Liver (tissue), 9 donors: Measurements from ENCODE around the gene CABP4. TPM values are rescaled to one million over a fixed set of nuclear protein-coding genes. Genes with fewer than 3 reads are reported as not detected.

ENCODE experiments used
- DNase-seq: peaks from one replicate; pipeline ENCODE4 v3.0.0-alpha.2; 2017; ENCODE audit warnings: low spot score
- H3K27ac ChIP-seq, 2 donors: one replicate each; pipeline ENCODE4 v1.7.0; 2013; ENCODE audit warnings: inconsistent platforms in 2 of 2, low read length in 2 of 2, control low read depth in 1 of 2, low read depth in 1 of 2, mild to moderate bottlenecking in 1 of 2
- H3K27me3 ChIP-seq, 4 donors: one replicate each; pipeline versions ENCODE4 v1.6.1 to v1.7.0; 2013; ENCODE audit warnings: low read length in 3 of 4, inconsistent platforms in 1 of 4, mild to moderate bottlenecking in 1 of 4, moderate library complexity in 1 of 4; ENCODE audit not compliant: control insufficient read depth in 4 of 4, insufficient read depth in 4 of 4
- H3K36me3 ChIP-seq, 4 donors: one replicate each; pipeline versions ENCODE4 v1.6.1 to v1.7.0; 2013; ENCODE audit warnings: low read length in 3 of 4, mild to moderate bottlenecking in 3 of 4, low read depth in 1 of 4, moderate library complexity in 1 of 4; ENCODE audit not compliant: control insufficient read depth in 4 of 4, insufficient read depth in 3 of 4
- H3K4me1 ChIP-seq, 4 donors: one replicate each; pipeline versions ENCODE4 v1.6.1 to v1.7.0; 2013; ENCODE audit warnings: low read length in 3 of 4, mild to moderate bottlenecking in 3 of 4, moderate library complexity in 1 of 4; ENCODE audit not compliant: control insufficient read depth in 4 of 4, insufficient read depth in 4 of 4
- H3K4me3 ChIP-seq, 3 donors: one replicate each; pipeline versions ENCODE4 v1.6.1 to v1.7.0; 2013; ENCODE audit warnings: low read length in 3 of 3, control low read depth in 1 of 3, low read depth in 1 of 3, mild to moderate bottlenecking in 1 of 3
- H3K9ac ChIP-seq, 2 donors: one replicate each; pipeline ENCODE4 v1.7.0; 2013; ENCODE audit warnings: low read length in 2 of 2, mild to moderate bottlenecking in 2 of 2, moderate library complexity in 2 of 2, control low read depth in 1 of 2, low read depth in 1 of 2
- H3K9me3 ChIP-seq, 4 donors: one replicate each; pipeline versions ENCODE4 v1.6.1 to v1.7.0; 2013; ENCODE audit warnings: low read length in 3 of 4; ENCODE audit not compliant: control insufficient read depth in 4 of 4
- ATF3 ChIP-seq: IDR thresholded peaks from 2 replicates; pipeline ENCODE4 v1.6.1; 2016; ENCODE audit warnings: antibody characterized with exemption
- FOXA1 ChIP-seq: IDR thresholded peaks from 2 replicates; pipeline ENCODE4 v1.6.1; 2016; ENCODE audit warnings: antibody characterized with exemption
- FOXA2 ChIP-seq: IDR thresholded peaks from 2 replicates; pipeline ENCODE4 v1.6.1; 2016; ENCODE audit warnings: antibody characterized with exemption
- GABPA ChIP-seq, 2 donors: IDR thresholded peaks in 1 of 2; conservative IDR thresholded peaks in 1 of 2; 2 replicates each; pipeline ENCODE4 v1.6.1; 2016; ENCODE audit warnings: antibody characterized with exemption in 2 of 2, mild to moderate bottlenecking in 1 of 2, moderate library complexity in 1 of 2
- HNF4G ChIP-seq: IDR thresholded peaks from 2 replicates; pipeline ENCODE4 v1.6.1; 2016; ENCODE audit warnings: antibody characterized with exemption
- JUND ChIP-seq, 2 donors: IDR thresholded peaks; 2 replicates each; pipeline ENCODE4 v1.6.1; 2016; ENCODE audit warnings: antibody characterized with exemption in 2 of 2
- MAX ChIP-seq: IDR thresholded peaks from 2 replicates; pipeline ENCODE4 v1.6.1; 2016; ENCODE audit warnings: antibody characterized with exemption
- NR2F2 ChIP-seq: IDR thresholded peaks from 2 replicates; pipeline ENCODE4 v1.6.1; 2016; ENCODE audit warnings: antibody characterized with exemption
- RAD21 ChIP-seq, 2 donors: IDR thresholded peaks; 2 replicates each; pipeline ENCODE4 v1.6.1; 2016; ENCODE audit warnings: antibody characterized with exemption in 2 of 2, mild to moderate bottlenecking in 2 of 2
- REST ChIP-seq: IDR thresholded peaks from 2 replicates; pipeline ENCODE4 v1.6.1; 2016; ENCODE audit warnings: antibody characterized with exemption, mild to moderate bottlenecking
- SP1 ChIP-seq: IDR thresholded peaks from 2 replicates; pipeline ENCODE4 v1.6.1; 2018; ENCODE audit warnings: antibody characterized with exemption, mild to moderate bottlenecking
- WGBS: extraction: QIAGEN DNeasy Blood & Tissue Kit; methylation state at CpG from one replicate; pipeline ENCODE4 v1.1.7; 2013; 5-methylcytosine and 5-hydroxymethylcytosine counted together
- polyA plus RNA-seq, 2 donors: library from polyadenylated mRNA; stranded (reverse) in 1 of 2; unstranded in 1 of 2; fragments of 200-250 nt in 1 of 2; fragments of >200 nt in 1 of 2; fragmentation: Nextera tagmentation in 1 of 2; extraction: Ambion mirVana in 1 of 2; gene quantifications; one replicate each; pipeline versions ENCODE4 v1.2.1 to v1.2.3, GENCODE V29; 2013 to 2015
- total RNA-seq, 2 donors: library from RNA; depleted of rRNA; stranded (reverse); fragments of >200 nt; gene quantifications; one replicate each; pipeline ENCODE4 v1.2.3, GENCODE V29; 2014
- donor health status: healthy.
- donor health status: healthy.
- donor health status: healthy.
- donor health status: healthy.
- donor health status: healthy.

Gene CABP4
- total and polyA plus RNA-seq, 4 donors: 0.85 to 2.9 (median 1.6) TPM

GRCh38 chr11:67409781-67410368 lies 45.3 kb upstream of the CABP4 start (continued):
- TF ChIP-seq SP1: no peak
- TF ChIP-seq MAX: no peak
- TF ChIP-seq REST: no peak
- no peak for TF ChIP-seq NR2F2
- TF ChIP-seq FOXA2: no peak
- TF ChIP-seq HNF4G: no peak
- TF ChIP-seq ATF3: no peak

- no peak for DNase-seq
- Histone ChIP-seq H3K4me1 (peaks cover 0 to 7% (median 1%) of the 10 kb centered on the region in 4 donors), H3K27ac (no peak overlapping the region), H3K27me3 (no peaks in the 10 kb centered on the region), H3K36me3 (no peaks in the 10 kb centered on the region), H3K9ac (no peak overlapping the region), H3K9me3 (no peaks in the 10 kb centered on the region), H3K4me3 (no peak overlapping the region)
- TF ChIP-seq RAD21 (IDR thresholded peaks at IDR 0.05) (no peak), FOXA2 (no peak), MAX (no peak), GABPA (IDR thresholded peaks at IDR 0.05 in 1 of 2, conservative IDR thresholded peaks at IDR 0.05 in 1 of 2) (no peak), FOXA1 (no peak)
- WGBS: 68% methylated on average over 15 of the region's 15 CpGs
Observed at GRCh38 chr11:67410369-67410831, 44.8 kb upstream of the CABP4 start.

- TF ChIP-seq GABPA (IDR thresholded peaks at IDR 0.05 in 1 of 2, conservative IDR thresholded peaks at IDR 0.05 in 1 of 2) (no peak), NR2F2 (no peak), HNF4G (no peak), FOXA2 (no peak), RAD21 (IDR thresholded peaks at IDR 0.05) (no peak), SP1 (no peak), FOXA1 (no peak), JUND (IDR thresholded peaks at IDR 0.05) (no peak), ATF3 (no peak)
- H3K27me3 ChIP-seq: no peaks in the 10 kb centered on the region
- no peak overlapping the region for H3K9ac ChIP-seq
- H3K9me3 ChIP-seq: no peaks in the 10 kb centered on the region
- 68% methylated on average over 17 of the region's 17 CpGs for WGBS
- no peak overlapping the region for H3K27ac ChIP-seq
- H3K4me3 ChIP-seq: no peak overlapping the region
- H3K4me1 ChIP-seq: peaks cover 0 to 5% (median 3%) of the 10 kb centered on the region in 4 donors
- no peak for DNase-seq
- H3K36me3 ChIP-seq: no peaks in the 10 kb centered on the region
Observed at GRCh38 chr11:67410984-67411784, 44.0 kb upstream of the CABP4 start.
